IMR-90 (cell line): ENCODE measurements around the gene SOX1. TPM values are rescaled to one million over a fixed set of nuclear protein-coding genes. Genes with fewer than 3 reads are reported as not detected.

Experiments
- ATAC-seq: fragments of 200-7000 bp; cut with Tn5 transposase; 2 replicates; pipeline ENCODE4 v1.9.1; 2020; ENCODE audit warnings: low read depth, mild to moderate bottlenecking, moderate library complexity
- BruUV-seq: library from RNA; stranded (reverse); fragments of 400-500 nt; replicated peaks from 2 replicates; lab custom pipeline; 2021; lab: Mats Ljungman, UMichigan
- CTCF ChIA-PET: fragments of 300-600 bp; formaldehyde crosslinking; extraction: SDS; loops from one replicate; lab custom pipeline; 2021; ENCODE audit warnings: antibody characterized with exemption; lab: Yijun Ruan, JAX
- POLR2A ChIA-PET: fragments of 300-600 bp; sonication (Branson Sonifier 250); formaldehyde crosslinking; loops from one replicate; lab custom pipeline; 2022; ENCODE audit warnings: antibody characterized with exemption; ENCODE audit not compliant: unreplicated experiment; lab: Charles Lee
- DNase-seq: peaks from one replicate; pipeline ENCODE4 v3.0.0; 2013
- H2AFZ ChIP-seq: replicated peaks from 2 replicates; pipeline ENCODE3; 2013; ENCODE audit warnings: low read length, mild to moderate bottlenecking; ENCODE audit not compliant: poor library complexity
- H2AK5ac ChIP-seq: 2 replicates; pipeline ENCODE4 v1.6.1; 2013; ENCODE audit warnings: low read depth, low read length, inconsistent platforms
- H2AK9ac ChIP-seq: replicated peaks from 2 replicates; pipeline ENCODE3; 2013; ENCODE audit warnings: mild to moderate bottlenecking, low read depth, low read length, moderate library complexity; ENCODE audit not compliant: poor library complexity
- H2BK120ac ChIP-seq: 2 replicates; pipeline ENCODE4 v1.6.1; 2013; ENCODE audit warnings: low read depth, low read length, inconsistent platforms
- H2BK15ac ChIP-seq: 3 replicates; pipeline ENCODE4 v1.6.1; 2013; ENCODE audit warnings: low read depth, low read length, inconsistent platforms
- H2BK20ac ChIP-seq: 2 replicates; pipeline ENCODE4 v1.6.1; 2013; ENCODE audit warnings: low read depth, mild to moderate bottlenecking, inconsistent platforms, low read length, moderate library complexity
- H2BK5ac ChIP-seq: 2 replicates; pipeline ENCODE4 v1.6.1; 2013; ENCODE audit warnings: mild to moderate bottlenecking, low read depth, low read length, inconsistent platforms; ENCODE audit not compliant: poor library complexity, severe bottlenecking
- H3K14ac ChIP-seq: replicated peaks from 2 replicates; pipeline ENCODE4 v1.6.1; 2013; ENCODE audit warnings: low read depth, low read length, inconsistent platforms
- H3K18ac ChIP-seq: 2 replicates; pipeline ENCODE4 v1.6.1; 2013; ENCODE audit warnings: low read depth, low read length, control low read depth
- H3K23ac ChIP-seq: 2 replicates; pipeline ENCODE4 v1.6.1; 2013; ENCODE audit warnings: low read depth, low read length, inconsistent platforms
- H3K27ac ChIP-seq: 2 replicates; pipeline ENCODE4 v1.5.1; 2013; ENCODE audit warnings: mild to moderate bottlenecking, control low read depth, low read length; ENCODE audit not compliant: insufficient read depth
- H3K27me3 ChIP-seq: 2 replicates; pipeline ENCODE4 v1.6.1; 2013; ENCODE audit warnings: low read length; ENCODE audit not compliant: control insufficient read depth, insufficient read depth
- H3K36me3 ChIP-seq: 2 replicates; pipeline ENCODE4 v1.6.1; 2013; ENCODE audit warnings: low read length, mixed read lengths; ENCODE audit not compliant: control insufficient read depth, insufficient read depth
- H3K4ac ChIP-seq: 2 replicates; pipeline ENCODE4 v1.6.1; 2013; ENCODE audit warnings: low read depth, low read length, inconsistent platforms
- H3K4me1 ChIP-seq: 2 replicates; pipeline ENCODE4 v1.6.1; 2013; ENCODE audit warnings: low read length, mixed read lengths; ENCODE audit not compliant: control insufficient read depth, insufficient read depth
- H3K4me2 ChIP-seq: 2 replicates; pipeline ENCODE4 v1.6.1; 2013; ENCODE audit warnings: low read depth, mild to moderate bottlenecking, control low read depth, low read length, moderate library complexity
- H3K4me3 ChIP-seq: 2 replicates; pipeline ENCODE4 v1.5.1; 2013; ENCODE audit warnings: low read depth, mild to moderate bottlenecking, control low read depth, low read length, moderate library complexity; ENCODE audit not compliant: insufficient read depth
- H3K56ac ChIP-seq: 2 replicates; pipeline ENCODE4 v1.6.1; 2013; ENCODE audit warnings: low read length, inconsistent platforms; ENCODE audit not compliant: insufficient read depth; ENCODE audit errors: extremely low read depth
- H3K79me1 ChIP-seq, 2 experiments: 2 replicates each; pipeline ENCODE4 v1.6.1; 2013; ENCODE audit warnings: low read length in 2 of 2, inconsistent platforms in 1 of 2, low read depth in 1 of 2
- H3K9ac ChIP-seq: 2 replicates; pipeline ENCODE4 v1.6.1; 2013; ENCODE audit warnings: low read depth, low read length, control low read depth
- H3K9me1 ChIP-seq: 2 replicates; pipeline ENCODE4 v1.6.1; 2013; ENCODE audit warnings: low read length, inconsistent platforms; ENCODE audit not compliant: insufficient read depth
- H3K9me3 ChIP-seq: 2 replicates; pipeline ENCODE4 v1.6.1; 2013; ENCODE audit warnings: low read length; ENCODE audit not compliant: control insufficient read depth, insufficient read depth
- H4K20me1 ChIP-seq: 2 replicates; pipeline ENCODE4 v1.6.1; 2013; ENCODE audit warnings: low read length, inconsistent platforms; ENCODE audit not compliant: insufficient read depth
- H4K5ac ChIP-seq: 2 replicates; pipeline ENCODE4 v1.6.1; 2013; ENCODE audit warnings: mild to moderate bottlenecking, low read depth, low read length, control low read depth
- H4K8ac ChIP-seq, 2 experiments: 2 replicates each; pipeline ENCODE4 v1.6.1; 2013; ENCODE audit warnings: low read depth in 2 of 2, low read length in 2 of 2, control low read depth in 1 of 2, inconsistent platforms in 1 of 2
- H4K91ac ChIP-seq: 2 replicates; pipeline ENCODE4 v1.6.1; 2013; ENCODE audit warnings: low read depth, low read length, inconsistent platforms; ENCODE audit not compliant: insufficient read depth
- CEBPB ChIP-seq: IDR thresholded peaks from 2 replicates; pipeline ENCODE4 v1.6.1; 2012; ENCODE audit warnings: low read depth, low read length, improper control_type of control experiment
- CTCF ChIP-seq: conservative IDR thresholded peaks from 2 replicates; pipeline ENCODE4 v1.5.1; 2012; ENCODE audit warnings: mild to moderate bottlenecking, low read depth, low read length, improper control_type of control experiment
- ELK1 ChIP-seq: fragments of 150-350 bp; IDR thresholded peaks from 2 replicates; pipeline ENCODE4 v1.6.1; 2016; ENCODE audit warnings: low read depth, mild to moderate bottlenecking, low read length, moderate library complexity, borderline replicate concordance
- FOS ChIP-seq: fragments of 150-350 bp; IDR thresholded peaks from 2 replicates; pipeline ENCODE4 v1.6.1; 2016; ENCODE audit warnings: low read depth, low read length
- MAFK ChIP-seq: IDR thresholded peaks from 2 replicates; pipeline ENCODE4 v1.6.1; 2012; ENCODE audit warnings: low read depth, low read length, improper control_type of control experiment
- MXI1 ChIP-seq: IDR thresholded peaks from 2 replicates; pipeline ENCODE4 v1.6.1; 2012; ENCODE audit warnings: low read depth, mild to moderate bottlenecking, low read length, moderate library complexity, borderline replicate concordance
- RAD21 ChIP-seq: IDR thresholded peaks from 2 replicates; pipeline ENCODE4 v1.6.1; 2012; ENCODE audit warnings: low read length, improper control_type of control experiment
- RFX5 ChIP-seq: IDR thresholded peaks from 2 replicates; pipeline ENCODE4 v1.8.0; 2012; ENCODE audit warnings: low read depth, mild to moderate bottlenecking, low read length, moderate library complexity
- SMC3 ChIP-seq: fragments of 150-350 bp; IDR thresholded peaks from 2 replicates; pipeline ENCODE4 v1.6.1; 2016; ENCODE audit warnings: low read depth, mild to moderate bottlenecking, antibody characterized with exemption, low read length, moderate library complexity
- WGBS, 2 experiments: methylation state at CpG; one replicate each; pipeline versions ENCODE4 v1.1.5 to v1.1.7; 2013; ENCODE audit warnings: missing lambda C conversion rate in 2 of 2; ENCODE audit not compliant: insufficient read length in 1 of 2; ENCODE audit errors: extremely low coverage in 2 of 2; 5-methylcytosine and 5-hydroxymethylcytosine counted together
- dilution Hi-C: fragments of 300-500 bp; cut with HindIII; formaldehyde crosslinking; loops from one replicate; pipeline ENCODE4 v1.14.3; 2018; ENCODE audit warnings: low sequenced_read_pairs; ENCODE audit not compliant: unreplicated experiment
- in situ Hi-C: fragments of 300-500 bp; cut with MboI; formaldehyde crosslinking; loops from 3 replicates; pipeline ENCODE4 v1.14.3; 2019; ENCODE audit warnings: low sequenced_read_pairs, inconsistent platforms, mixed read lengths
- intact Hi-C: fragments of 100-400 bp; cut with micrococcal nuclease; formaldehyde crosslinking; loops from 2 replicates; pipeline ENCODE4 v1.10.0; 2022
- polyA plus RNA-seq, 3 experiments: library from polyadenylated mRNA; depleted of rRNA; stranded (reverse); fragments of >200 nt; gene quantifications; 2 replicates each; pipeline ENCODE4 v1.2.3, GENCODE V29; 2012; ENCODE audit warnings: low replicate concordance in 1 of 3
- total RNA-seq: library from RNA; depleted of rRNA; stranded (reverse); fragments of >200 nt; gene quantifications from 2 replicates; pipeline ENCODE4 v1.2.3, GENCODE V29; 2012

The SOX1 gene
- total and polyA plus RNA-seq, 2 of the 4 experiments (the other 2 are of a cell fraction), result not detected

GRCh38 chr13:112098699-112099098 is 31.8 kb downstream of the SOX1 start:
- no peaks in the 10 kb centered on the region for H3K27me3 ChIP-seq
- no peak overlapping the region for H2BK120ac ChIP-seq
- H2BK20ac ChIP-seq, result no peak overlapping the region
- H3K4me3 ChIP-seq, result no peak overlapping the region
- H2AK9ac ChIP-seq, result no peak overlapping the region
- H2BK5ac ChIP-seq, result no peak overlapping the region
- ChIA-PET POLR2A (no interaction called here), CTCF (no interaction called here)
- no peak overlapping the region for H3K23ac ChIP-seq
- in situ Hi-C loops, result loop anchor here (25.0 kb wide), 1 partner anchor 514 kb away; no protein-coding TSS in a partner anchor
- H3K56ac ChIP-seq, result no peak overlapping the region
- no peak for TF ChIP-seq SMC3
- no peak for TF ChIP-seq ELK1
- TF ChIP-seq CTCF, result no peak
- no peak for TF ChIP-seq MXI1
- no peak for TF ChIP-seq MAFK
- no peak for TF ChIP-seq FOS
- no peak for TF ChIP-seq RAD21
- no peak for TF ChIP-seq CEBPB
- no peak for TF ChIP-seq RFX5
- intact Hi-C loops, result no loop called here
- DNase-seq (no peak), ATAC-seq (no peak)
- 26% methylated on average over 3 of the region's 9 CpGs; no CpG with 5 or more reads in 1 of the 2 experiments for WGBS, 2 experiments
- no peak overlapping the region for H4K91ac ChIP-seq
- H3K4ac ChIP-seq, result no peak overlapping the region
- no TSS peak for BruUV-seq
- H3K4me2 ChIP-seq, result no peak overlapping the region
- H3K36me3 ChIP-seq, result no peaks in the 10 kb centered on the region
- no peak overlapping the region for H4K8ac ChIP-seq
- H3K27ac ChIP-seq, result no peak overlapping the region
- no peaks in the 10 kb centered on the region for H3K9me1 ChIP-seq
- peaks cover 11% of the 10 kb centered on the region for H3K9me3 ChIP-seq
- H3K4me1 ChIP-seq, result no peaks in the 10 kb centered on the region
- no peak overlapping the region for H3K9ac ChIP-seq
- no peak overlapping the region for H4K5ac ChIP-seq
- no peak overlapping the region for H2AFZ ChIP-seq
- H2BK15ac ChIP-seq, result no peak overlapping the region
- dilution Hi-C loops, result no loop called here
- no peak overlapping the region for H3K18ac ChIP-seq
- no peaks in the 10 kb centered on the region for H4K20me1 ChIP-seq
- H3K14ac ChIP-seq, result no peak overlapping the region
- H2AK5ac ChIP-seq, result no peak overlapping the region
- no peaks in the 10 kb centered on the region for H3K79me1 ChIP-seq
